ENCODE data around the gene NRSN2. TPM values are rescaled to one million over a fixed set of nuclear protein-coding genes. Genes with fewer than 3 reads are reported as not detected.

NRSN2 gene
- total RNA-seq, 2 donors from 2014 or later, result 25.1 to 56.9 TPM

GRCh38 chr20:328027-328974 lies 18.6 kb upstream of the NRSN2 start:
- Histone ChIP-seq H3K36me3 (no peaks in the 10 kb centered on the region), H3K9me3 (no peaks in the 10 kb centered on the region), H3K4me1 (ENCODE audit: control insufficient read depth in 1 of 2, low read depth in 2 of 2) (peaks cover 3 to 20% of the 10 kb centered on the region in 2 donors), H3K27ac (peak overlapping the region; percentile 84 to 93), H3K27me3 (replicated peaks; ENCODE audit: insufficient read depth) (no peaks in the 10 kb centered on the region), H3K4me3 (peak overlapping the region; percentile 89)
- no peak for ATAC-seq (ENCODE audit: insufficient number of reproducible peaks, low FRiP score, low read depth)
- no peak for TF ChIP-seq CTCF (IDR thresholded peaks at IDR 0.05)
- DNase-seq (ENCODE audit: low spot score), result no peak

GRCh38 chr20:328975-329695 lies 17.8 kb upstream of the NRSN2 start:
- no peak for TF ChIP-seq CTCF (IDR thresholded peaks at IDR 0.05)
- H3K4me1 ChIP-seq (ENCODE audit: control insufficient read depth in 1 of 2, low read depth in 2 of 2), result peaks cover 0 to 15% of the 10 kb centered on the region in 2 donors
- no peaks in the 10 kb centered on the region for H3K27me3 ChIP-seq (replicated peaks; ENCODE audit: insufficient read depth)
- no peaks in the 10 kb centered on the region for H3K9me3 ChIP-seq
- no peaks in the 10 kb centered on the region for H3K36me3 ChIP-seq
- peak overlapping the region in 1 of 2 donors; percentile 40 for H3K27ac ChIP-seq
- no peak overlapping the region for H3K4me3 ChIP-seq
- ATAC-seq (ENCODE audit: insufficient number of reproducible peaks, low FRiP score, low read depth), result no peak
- DNase-seq (ENCODE audit: low spot score), result no peak

- peaks cover 0 to 15% of the 10 kb centered on the region in 2 donors for H3K4me1 ChIP-seq (ENCODE audit: control insufficient read depth in 1 of 2, low read depth in 2 of 2)
- no peak overlapping the region for H3K4me3 ChIP-seq
- TF ChIP-seq CTCF (IDR thresholded peaks at IDR 0.05), result no peak
- H3K27ac ChIP-seq, result peak overlapping the region in 1 of 2 donors; percentile 40
- ATAC-seq (ENCODE audit: insufficient number of reproducible peaks, low FRiP score, low read depth) (no peak), DNase-seq (ENCODE audit: low spot score) (no peak)
- H3K27me3 ChIP-seq (replicated peaks; ENCODE audit: insufficient read depth), result no peaks in the 10 kb centered on the region
- H3K36me3 ChIP-seq, result no peaks in the 10 kb centered on the region
- no peaks in the 10 kb centered on the region for H3K9me3 ChIP-seq
Measured at GRCh38 chr20:329851-330232, 17.1 kb upstream of the NRSN2 start.

GRCh38 chr20:330233-331149 lies 16.4 kb upstream of the NRSN2 start:
- Histone ChIP-seq H3K27me3 (replicated peaks; ENCODE audit: insufficient read depth) (no peaks in the 10 kb centered on the region), H3K9me3 (no peaks in the 10 kb centered on the region), H3K4me3 (no peak overlapping the region), H3K36me3 (no peaks in the 10 kb centered on the region), H3K27ac (no peak overlapping the region), H3K4me1 (ENCODE audit: control insufficient read depth in 1 of 2, low read depth in 2 of 2) (peaks cover 0 to 15% of the 10 kb centered on the region in 2 donors)
- no peak for ATAC-seq (ENCODE audit: insufficient number of reproducible peaks, low FRiP score, low read depth)
- peak; percentile 87 for TF ChIP-seq CTCF (IDR thresholded peaks at IDR 0.05)
- no peak for DNase-seq (ENCODE audit: low spot score)
